NOMO-1 treated with dmso at 0.1 percent for 144 hours (cell line): ENCODE data around the gene FADS1.

Source experiments
- DNase-seq: peaks from one replicate; lab custom pipeline; 2025; ENCODE audit not compliant: unreplicated experiment; lab: John Stamatoyannopoulos, UW

Gene FADS1

DNA sequence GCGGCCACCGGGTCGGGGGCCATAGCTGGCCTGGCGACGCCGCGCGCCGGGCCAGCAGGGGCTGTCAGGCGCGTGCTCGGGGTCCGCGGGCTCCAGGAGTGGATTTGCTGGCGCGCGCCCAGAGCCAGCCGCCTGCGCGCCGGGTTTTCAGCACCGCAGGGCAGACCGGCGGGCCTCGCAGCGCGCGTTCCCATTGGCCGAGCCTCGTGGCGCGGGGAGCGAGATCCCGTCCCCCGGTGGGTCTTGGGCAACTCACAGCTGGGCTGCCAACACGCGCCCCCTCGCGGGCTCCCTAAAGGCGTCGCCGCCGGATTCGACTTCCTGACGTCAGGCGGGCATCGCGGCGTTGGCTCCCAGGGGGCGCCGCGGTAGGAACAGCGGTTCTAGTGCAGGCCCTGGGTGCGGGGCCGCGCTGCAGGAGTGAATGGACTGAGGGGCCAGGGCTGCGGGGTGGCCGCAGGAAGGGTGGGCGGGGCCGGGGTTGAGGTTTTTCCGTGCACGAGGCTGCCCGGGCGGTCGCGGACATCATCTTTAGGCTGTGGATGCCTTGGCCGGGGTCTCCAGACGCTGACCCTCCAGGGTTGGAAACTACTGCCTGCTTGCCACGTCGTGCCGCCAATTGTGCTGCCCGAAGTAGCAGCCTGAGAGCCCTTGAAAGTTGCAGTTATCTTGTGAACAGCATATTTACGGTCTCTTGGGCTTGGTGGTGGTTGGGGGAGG lies at the start of gene FADS1:
Gene FADS1 (minus strand): TSS at position 268 of the 720 bp plus-strand sequence. CDS start 74 bp downstream, at position 194.
- DNase-seq, result peak; percentile 94

DNA sequence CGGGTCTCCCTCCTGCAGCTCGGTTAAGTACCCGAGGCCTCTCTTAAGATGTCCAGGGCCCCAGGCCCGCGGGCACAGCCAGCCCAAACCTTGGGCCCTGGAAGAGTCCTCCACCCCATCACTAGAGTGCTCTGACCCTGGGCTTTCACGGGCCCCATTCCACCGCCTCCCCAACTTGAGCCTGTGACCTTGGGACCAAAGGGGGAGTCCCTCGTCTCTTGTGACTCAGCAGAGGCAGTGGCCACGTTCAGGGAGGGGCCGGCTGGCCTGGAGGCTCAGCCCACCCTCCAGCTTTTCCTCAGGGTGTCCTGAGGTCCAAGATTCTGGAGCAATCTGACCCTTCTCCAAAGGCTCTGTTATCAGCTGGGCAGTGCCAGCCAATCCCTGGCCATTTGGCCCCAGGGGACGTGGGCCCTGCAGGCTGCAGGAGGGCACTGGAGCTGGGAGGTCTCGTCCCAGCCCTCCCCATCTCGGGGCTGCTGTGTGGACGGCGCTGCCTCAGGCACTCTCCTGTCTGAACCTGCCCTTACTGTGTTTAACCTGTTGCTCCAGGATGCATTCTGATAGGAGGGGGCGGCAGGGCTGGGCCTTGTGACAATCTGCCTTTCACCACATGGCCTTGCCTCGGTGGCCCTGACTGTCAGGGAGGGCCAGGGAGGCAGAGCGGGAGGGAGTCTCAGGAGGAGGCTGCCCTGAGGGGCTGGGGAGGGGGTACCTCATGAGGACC lies 49.6 kb upstream of the FADS1 start:
- no peak for DNase-seq

DNA sequence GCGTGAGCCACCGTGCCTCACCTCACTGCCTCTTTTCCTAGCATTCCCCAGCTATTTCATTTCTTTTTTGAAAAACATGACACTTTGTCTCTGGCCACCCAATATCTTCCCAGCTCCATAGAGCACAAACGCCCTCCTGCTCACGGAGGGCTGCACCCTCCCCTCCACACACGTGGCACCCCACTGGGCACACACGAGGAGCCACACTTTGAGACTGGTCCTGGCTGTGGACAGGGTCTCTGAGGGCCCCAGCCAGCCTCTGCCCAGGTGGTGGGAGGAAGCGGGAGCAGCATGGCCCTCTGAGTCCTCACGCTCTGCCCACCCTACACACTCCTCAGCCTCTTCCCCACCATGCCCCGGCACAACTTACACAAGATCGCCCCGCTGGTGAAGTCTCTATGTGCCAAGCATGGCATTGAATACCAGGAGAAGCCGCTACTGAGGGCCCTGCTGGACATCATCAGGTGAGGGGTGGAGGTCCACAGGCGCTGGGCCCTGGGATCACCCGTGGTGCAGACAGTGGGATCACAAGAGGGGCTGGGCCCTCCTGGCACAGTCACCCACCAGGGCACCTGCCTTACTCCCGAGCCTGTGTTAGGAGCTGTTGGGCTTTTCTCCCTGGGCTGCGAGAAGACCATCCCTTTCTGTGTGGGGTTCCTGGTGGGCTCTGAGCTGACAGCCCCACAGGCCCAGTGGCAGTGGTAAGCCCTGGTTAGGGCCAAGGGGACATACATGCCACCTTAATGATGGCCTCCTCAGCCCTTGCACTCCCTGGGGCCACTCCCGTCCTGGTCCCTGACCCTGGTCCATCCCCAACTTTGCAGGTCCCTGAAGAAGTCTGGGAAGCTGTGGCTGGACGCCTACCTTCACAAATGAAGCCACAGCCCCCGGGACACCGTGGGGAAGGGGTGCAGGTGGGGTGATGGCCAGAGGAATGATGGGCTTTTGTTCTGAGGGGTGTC lies 48.3 kb upstream of the FADS1 start:
- DNase-seq, result no peak

DNA sequence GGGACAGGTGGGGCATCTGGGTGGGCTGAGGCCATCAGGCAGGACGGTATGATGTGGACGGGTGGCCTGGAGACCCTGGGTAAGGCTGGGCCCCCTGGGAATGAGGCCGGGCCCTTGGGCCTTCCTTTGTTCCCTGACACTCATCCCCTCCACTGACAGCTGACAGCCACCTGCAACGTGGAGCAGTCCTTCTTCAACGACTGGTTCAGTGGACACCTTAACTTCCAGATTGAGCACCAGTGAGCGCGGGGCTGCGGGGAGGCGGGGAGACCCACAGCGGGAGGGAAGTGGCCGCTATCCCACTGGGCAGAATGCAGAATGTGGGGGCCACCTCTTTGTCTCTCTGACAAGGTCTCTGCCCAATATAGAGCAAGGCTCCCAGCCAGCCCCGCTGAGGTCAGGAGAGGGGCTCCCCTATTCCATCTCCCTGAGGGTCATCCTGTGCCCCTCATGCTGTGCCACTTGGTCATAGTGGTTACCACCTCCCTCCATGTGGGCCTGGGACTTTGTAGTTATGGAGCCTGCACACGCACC lies 46.8 kb upstream of the FADS1 start:
- no peak for DNase-seq

DNA sequence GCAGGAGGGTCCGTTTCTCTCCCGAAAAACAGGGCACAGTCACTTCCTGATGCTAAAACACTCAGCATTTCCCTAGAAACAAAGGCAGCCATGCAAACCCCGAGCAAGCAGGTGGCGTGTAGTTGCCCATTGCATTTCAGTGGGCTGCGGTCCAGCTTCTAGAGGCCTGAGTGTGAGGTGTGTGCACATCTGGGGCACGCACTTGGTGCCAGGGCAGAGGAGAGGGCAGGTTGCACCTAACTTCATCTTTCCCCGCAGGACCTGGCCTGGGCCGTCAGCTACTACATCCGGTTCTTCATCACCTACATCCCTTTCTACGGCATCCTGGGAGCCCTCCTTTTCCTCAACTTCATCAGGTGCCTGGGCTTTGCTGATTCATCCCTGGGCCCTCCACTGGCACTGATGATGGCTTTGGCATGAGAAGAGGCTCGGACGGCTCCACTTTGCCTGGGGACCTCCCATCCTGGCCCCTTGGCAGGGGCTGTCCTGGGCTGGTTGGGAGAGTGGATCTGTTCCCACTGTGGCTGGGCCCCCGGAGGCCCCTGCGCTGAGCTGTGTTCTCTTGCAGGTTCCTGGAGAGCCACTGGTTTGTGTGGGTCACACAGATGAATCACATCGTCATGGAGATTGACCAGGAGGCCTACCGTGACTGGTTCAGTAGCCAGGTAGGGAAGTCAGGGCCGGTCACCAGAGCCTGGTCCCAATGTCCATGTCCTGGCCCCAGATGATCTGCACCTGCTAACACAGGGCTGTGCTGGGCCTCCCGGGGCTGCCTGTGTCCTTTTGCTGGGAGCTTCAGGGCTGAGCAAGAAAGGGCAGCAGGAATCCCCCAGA lies 46.1 kb upstream of the FADS1 start:
- no peak for DNase-seq

DNA sequence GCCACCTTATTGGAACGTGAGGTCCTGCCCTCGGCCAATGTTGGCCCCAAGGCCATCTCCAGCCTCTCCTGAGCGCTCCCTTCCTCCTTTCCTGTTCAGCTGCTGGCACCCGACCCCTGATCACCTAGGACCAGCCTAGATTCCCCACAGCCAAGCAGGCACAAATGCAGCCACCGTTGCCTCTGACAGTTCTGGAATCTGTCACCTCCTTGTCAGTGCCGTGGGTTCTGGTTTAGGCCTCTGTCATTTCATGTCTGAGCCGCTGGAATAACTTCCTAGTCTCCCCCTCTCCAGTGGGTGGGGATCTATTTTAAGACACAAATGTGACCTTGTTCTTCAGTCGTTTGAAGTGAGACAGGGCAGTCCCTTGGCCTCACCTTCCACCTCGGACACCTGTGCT lies 44.8 kb upstream of the FADS1 start:
- DNase-seq, result no peak

DNA sequence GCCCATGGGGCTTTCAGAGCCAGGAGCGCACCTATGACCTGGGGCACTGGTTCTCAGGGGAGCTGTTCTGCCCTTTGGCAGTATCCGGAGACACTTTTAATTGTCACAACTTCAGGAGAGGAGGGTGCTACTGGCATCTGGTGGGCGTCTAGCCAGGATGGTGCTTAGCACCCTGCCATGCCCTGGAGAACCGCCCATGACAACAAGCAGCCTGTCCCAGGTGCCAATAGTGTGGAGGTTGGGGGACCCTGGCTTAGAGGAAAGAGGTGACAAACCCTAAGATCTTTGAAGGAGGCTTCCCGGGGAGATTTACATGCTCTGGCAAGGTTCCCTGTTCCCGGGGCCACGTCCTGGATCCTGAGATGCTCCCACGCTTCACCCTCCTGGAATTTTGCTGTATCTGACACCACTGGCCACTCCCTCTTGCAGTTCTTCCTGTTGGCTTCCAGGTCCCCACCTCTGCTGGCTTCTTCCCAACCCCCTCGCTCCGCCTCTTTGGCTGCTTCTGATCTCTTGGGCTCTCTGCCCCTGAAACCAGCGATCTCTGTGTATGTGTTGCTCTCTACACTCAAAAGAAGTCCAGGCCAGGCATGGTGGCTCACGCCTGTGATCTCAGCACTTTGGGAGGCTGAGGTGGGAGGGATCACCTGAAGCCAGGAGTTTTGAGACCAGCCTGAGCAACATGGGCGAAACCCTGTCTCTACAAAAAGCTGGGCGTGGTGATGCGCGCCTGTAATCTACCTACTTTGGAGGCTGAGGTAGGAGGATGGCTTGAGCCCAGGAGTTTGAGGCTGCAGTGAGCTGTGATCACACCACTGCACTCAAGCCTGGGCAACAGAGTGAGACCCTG lies 43.5 kb upstream of the FADS1 start:
- DNase-seq, result no peak

DNA sequence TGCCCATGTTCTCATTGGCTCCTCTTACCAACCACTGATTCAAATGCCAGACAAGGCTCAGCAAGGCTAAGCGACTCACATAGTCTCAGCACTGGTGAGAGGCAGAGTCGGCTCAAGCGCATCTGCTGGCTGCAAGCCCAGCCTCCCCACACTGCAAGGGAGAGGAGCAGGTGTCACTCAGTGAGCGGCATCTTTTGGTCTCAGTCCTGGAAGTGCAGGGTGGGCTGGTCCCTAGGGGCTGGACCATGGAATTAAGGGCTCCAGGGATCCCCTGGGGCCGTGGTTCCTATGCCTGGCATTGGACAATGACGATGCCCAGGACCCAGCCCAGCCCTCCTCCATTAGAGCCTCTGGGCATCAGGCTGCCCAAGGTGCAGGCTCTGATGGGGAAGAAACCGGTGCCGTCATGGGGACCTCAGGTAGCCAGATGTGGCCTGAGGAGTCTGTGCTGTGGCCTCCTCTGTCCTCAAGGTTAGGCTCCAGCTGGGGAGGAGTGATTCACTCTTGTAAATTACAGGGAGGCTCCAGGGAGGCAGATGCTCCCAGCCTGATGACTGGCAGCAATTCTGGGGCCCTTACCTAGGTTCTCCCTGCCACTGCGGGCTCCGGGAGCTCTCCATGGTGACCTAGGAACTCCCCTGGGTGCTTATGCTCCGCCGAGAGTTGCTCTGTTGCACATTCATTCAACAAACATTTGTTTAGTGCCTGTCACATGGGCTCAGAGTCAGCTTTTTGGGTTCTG lies 39.3 kb upstream of the FADS1 start:
- DNase-seq, result no peak

DNA sequence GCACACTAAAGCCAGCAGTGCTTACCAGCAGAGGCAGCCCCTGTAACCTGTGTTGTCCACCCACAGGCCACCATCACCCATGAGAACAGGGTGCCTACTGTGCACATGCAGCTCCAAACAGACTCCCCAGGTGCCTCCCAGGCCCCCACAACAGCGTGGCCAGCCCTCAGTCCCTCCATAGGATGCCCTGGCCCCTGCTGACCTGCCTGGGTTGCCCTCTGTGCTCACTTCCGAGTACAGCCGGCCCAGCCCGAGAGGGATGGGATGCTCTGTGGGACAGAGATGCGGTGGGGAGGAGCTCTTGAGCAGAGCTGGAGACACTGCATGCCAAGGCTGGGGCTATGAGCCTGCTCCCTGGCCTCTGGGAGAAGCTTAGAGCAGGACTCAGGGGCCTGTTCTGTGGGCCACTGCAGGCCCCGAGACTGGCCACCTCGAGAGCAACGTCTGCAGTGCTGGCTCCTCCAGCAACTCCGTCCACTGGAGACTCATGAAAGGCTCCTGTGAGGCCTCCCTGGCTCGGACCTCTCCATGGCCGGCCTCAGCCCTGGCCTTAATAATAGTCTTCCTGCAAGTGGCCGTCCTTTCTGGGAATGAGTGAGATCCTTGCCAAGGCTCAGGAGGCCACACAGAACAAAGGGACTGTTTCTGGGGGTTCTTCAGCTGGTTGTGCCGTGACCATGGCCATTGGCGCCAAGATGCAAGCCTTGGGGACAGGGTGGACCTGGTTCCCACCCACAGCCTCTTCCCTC lies 38.3 kb upstream of the FADS1 start:
- no peak for DNase-seq

DNA sequence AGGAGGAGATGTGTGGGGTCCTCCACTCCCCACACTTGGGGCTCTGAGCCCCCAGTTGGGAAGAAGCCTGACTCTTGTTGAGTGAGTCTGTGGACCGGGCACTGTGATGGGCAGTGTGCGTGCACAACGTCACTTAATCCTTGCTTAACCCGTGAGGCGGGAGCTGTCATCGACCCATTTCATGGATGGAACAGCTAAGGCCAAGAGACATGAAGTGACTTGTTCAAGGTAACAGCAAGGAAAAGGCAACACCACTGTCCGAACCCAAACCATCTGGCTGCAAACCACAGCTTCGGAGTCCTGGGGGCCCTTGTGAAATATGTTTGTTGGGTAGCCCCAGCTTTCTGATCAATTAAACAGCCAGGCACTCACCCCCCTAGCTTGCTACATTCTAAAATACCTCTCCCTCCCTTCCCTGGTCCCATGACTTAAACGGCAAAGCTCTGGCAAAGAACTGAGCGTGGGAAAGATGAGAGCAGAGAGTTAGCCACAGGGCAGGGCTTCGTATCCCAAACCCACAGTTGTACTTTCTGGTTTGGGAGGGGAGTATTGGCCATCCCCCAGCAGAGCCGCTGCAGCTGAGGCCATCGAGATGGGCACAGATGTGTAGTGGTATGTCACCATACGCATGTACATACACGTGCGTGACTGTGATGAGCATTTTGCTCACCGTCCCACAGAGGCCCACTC lies 37.5 kb upstream of the FADS1 start:
- no peak for DNase-seq

DNA sequence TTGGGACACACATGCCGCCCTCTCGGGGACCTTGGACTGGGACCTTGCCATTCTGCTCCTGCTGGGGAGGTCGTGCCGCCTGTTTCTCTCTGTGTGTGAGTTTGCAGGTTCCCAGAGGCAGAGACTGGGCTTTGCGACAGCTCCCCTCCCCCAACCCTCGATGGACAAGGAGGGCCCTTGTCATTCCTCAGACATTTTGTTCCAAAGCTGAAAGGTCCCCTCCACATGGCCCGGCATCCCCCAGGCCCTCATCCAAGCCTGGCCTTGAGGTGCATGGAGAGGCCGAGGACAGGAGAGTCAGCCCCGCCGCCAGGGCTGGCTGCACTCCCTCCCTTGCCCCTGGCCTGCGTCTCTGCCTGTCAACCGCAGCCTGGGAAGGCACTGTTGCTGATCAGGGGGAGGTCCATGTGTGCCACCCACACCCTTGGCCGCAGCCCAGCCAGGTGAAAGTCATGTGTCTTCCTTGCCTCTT lies 36.9 kb upstream of the FADS1 start:
- DNase-seq, result no peak

DNA sequence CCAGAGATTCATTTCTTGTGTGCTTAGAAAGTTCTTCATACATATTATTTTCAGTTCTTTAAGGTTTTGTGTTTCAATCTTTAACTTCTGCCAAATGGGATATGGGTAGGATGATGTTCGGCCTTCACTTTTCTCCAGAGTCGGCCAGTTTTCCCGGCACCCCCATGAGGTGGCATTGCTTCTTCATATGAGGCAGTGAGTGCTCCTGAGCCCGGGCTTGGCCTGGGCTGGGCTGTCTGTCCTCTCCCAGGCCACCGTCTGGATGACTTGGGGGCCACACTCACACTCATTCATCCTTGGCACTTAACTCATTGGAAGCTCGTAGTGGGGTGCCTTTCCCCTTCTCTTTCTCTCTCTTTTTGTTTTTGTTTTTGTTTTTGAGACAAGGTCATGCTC lies 35.1 kb upstream of the FADS1 start:
- no peak for DNase-seq

DNA sequence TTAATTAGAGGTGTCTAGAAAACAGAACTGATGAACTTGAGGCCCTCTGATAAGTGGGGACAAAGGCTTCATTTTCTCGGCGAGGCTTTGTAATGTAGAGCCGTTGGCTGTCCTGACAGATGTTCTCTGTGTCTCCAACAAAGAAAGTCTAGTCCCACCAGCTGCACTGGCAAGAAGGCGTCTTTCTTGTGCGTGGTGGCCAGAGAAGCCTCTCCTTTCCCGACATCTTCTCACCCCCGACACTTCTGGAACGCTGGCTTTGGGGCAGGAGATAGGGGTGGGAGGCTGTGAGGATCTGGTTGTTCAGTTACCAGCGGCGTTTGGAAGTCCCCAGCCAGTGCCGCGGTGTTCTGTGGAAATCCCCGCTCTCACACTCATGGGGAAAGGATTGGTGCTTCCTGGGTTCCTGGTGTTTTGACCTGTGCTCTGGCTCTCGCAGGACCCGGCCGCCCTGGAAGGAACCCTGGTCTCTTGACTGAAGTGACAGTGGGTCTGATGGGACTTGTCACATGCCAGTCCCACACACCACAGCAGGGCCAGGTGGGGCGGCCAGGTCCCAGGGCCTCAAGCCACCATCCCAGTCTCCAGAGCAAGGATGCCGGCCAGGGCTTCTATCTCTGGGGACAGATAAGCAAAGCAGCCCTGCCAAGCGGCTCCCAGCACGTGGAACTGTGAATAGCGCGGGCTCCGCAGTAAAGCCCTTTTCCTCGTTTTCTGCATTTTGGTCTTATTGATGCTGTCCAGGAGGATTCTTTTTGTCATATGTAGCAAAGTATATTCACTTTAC lies 34.5 kb upstream of the FADS1 start:
- no peak for DNase-seq

DNA sequence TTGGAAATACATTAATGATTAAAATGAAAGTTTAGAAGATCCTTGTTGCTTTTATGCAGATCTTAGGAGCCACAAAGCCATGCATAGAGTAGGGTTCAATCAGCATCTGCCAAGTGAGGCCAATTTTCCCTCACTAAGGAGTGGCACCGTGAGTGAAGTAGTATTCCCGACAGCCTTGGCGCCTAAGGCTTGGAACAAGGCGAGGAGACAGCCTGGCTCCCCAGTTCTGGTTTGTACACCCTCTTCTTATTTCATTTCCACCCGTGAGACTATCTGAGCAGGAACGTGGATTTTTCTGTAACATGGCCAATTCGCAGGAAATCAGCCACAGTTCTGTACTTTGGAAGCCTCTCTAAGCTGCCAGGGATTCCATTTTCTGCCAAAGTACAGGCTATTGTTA lies 33.9 kb upstream of the FADS1 start:
- no peak for DNase-seq

DNA sequence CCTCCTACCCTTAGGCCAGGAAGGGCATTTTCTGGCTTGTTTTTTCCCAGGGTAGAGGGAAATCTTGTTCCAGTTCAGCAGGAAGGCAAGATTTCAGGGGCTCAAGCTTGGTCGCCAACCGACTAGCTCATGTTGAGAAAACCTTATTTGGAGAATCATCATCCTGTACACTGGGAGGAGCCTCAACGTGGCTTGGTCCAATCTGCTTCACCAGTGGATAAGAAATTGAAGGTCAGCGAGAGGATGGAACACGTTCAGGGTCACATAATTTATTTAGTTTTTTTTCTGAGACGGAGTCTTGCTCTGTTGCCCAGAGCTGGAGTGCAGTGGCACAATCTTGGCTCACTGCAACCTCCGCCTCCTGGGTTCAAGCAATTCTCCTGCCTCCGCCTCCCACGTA lies 31.8 kb upstream of the FADS1 start:
- DNase-seq, result no peak

DNA sequence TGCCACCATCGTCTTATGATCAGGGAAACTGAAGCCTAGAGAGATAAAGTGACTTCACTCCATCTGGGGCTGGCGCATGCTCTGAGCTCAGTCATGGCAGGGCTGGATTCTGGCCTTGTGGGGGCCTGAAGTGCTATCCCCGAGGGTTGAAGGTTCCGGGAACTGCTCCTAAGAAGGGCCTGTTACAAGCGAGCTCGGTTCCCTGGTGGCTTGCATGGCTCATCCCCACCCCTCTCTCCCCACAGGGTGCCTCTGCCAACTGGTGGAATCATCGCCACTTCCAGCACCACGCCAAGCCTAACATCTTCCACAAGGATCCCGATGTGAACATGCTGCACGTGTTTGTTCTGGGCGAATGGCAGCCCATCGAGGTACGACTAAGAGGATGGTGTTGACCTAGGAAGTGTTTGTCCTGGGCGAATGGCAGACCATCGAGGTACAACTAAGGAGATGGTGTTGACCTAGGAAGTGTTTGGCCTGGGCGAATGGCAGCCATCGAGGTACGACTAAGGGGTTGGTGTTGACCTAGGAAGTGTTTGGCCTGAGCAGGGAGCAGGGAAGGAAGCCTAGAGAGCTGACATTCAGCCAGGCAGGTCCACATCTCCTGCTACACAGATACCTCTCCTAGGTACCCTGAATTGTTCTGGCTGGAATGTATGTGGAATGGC lies 31.2 kb upstream of the FADS1 start:
- DNase-seq, result no peak
